RKO (cell line): Measurements from ENCODE around the gene MLH3.

Experiments used
- DNase-seq: peaks from one replicate; pipeline ENCODE4 v3.0.0-alpha.2; 2016; ENCODE audit warnings: low spot score

MLH3 gene

DNA sequence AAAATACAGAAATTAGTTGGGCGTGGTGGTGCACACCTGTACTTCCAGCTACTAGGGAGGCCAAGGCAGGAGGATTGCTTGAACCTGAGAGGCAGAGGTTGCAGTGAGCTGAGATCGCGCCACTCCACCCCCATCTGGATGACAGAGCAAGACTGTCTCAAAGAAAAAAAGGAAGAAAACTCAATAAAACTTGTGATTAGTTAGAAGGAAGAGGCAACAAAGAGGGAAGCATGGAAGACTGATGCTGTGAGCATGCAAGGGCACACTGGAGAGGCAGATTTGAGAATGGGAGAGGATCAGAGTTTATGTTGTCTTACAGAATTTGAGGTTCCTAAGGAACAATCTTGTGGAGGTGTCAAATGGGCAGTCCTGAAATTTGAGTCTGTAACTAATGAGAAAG lies 15.4 kb upstream of the MLH3 start:
- DNase-seq: no peak

DNA sequence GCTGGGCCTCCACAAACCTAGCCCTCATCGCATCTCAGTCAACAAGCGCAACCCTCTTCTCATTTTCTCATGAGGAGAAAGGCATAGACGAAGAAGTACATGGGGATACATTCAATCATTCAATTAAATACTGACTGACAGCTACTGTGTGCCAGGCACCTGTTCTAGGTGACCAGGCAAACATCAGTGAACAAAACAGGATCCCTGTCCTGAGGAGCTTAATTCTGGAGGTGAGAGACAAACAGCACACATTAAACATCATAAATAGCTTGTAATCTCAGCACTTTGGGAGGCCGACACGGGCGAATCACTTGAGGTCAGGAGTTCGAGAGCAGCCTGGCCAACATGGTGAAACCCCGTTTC lies 12.9 kb upstream of the MLH3 start:
- no peak for DNase-seq

DNA sequence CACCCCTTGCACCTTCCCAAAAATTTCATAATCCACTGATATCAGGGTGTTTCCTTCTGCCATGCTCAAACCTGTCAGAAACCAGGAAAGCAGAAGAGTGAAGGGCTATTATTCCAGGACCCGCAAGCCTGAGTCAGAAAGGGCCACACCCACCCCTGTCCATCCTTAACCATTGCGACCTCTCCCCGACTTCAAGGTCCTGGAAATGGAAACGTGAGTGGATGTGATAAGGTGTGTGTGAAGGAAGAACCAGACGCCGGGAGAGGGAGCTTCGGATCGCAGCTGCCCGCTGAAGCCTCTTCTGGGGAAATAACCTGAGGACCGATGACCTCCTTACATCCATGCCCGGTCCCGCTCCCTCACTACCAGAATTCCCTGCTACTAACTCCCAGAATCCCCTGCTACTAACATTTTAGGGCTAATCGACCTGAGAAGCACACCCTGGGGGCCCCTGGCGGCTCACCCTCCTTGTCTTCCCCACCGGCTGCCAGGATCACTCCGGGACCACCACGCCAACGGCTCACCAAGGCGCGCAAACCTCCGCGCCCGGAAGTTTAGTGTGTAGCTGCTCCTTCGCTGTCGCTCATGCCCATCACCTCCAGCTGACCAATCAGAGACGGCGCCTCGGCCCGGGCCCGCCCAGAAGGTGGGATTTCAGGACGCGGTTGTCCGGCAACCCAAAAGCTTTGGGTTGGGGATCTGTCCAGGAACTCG lies 12.4 kb upstream of the MLH3 start, which contains the start of gene ACYP1:
ACYP1 (minus strand) TSS at position 534 of the 714 bp plus-strand sequence; CDS start at position 63, 471 bp downstream.
- peak; percentile 90 for DNase-seq

DNA sequence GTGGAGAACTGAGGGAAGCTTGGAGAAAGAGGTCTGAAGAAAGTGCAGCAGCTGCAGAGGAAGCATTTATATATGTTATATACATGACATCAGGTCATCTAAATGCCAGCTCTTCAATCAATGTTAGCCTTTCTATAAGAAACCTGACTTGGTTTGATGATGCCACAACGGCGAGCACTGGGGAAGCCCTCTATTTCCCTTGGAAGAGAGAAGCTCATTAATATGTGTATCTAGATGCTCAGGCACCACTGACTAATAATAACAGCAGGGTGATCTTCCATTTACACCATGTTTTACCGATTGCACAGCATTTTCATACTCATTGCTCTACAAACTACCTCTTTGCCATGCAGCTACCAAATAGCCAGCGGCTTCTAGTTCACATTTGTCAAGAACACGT lies 11.7 kb upstream of the MLH3 start:
- DNase-seq: peak; percentile 46

DNA sequence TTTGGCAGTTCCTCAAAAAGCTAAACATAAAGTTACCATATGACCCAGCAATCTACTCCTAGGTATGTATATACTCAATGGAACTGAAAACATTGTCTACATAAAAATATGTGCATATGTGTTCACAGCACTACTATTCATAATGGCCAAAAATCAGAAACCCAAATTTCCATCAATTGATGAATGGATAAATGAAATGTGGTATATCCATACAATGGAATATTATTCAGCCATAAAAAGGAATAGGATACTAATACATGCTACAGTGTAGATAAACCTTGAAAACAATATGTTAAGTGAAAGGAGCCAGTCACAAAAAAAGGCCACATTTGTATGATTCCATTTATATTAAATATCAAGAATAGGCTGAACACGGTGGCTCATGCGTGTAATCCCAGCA lies 9.2 kb upstream of the MLH3 start:
- no peak for DNase-seq

DNA sequence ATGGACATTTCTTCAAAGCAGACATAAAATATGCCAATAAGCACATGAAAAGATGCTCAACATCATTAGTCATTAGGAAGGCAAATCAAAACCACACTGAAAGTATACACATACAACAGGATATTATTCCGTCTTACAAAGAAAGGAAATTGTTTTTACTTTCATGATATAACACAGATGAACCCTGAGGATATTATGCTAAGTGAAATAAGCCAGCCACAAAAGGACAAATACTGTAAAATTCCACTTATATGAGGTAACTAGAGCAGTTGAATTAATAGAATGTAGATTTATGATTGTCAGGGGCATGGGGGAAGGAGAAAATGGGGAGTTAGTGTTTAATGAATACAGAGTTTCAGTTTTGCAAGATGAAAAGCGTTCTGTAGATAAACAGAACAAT lies 8.4 kb upstream of the MLH3 start:
- DNase-seq: no peak

DNA sequence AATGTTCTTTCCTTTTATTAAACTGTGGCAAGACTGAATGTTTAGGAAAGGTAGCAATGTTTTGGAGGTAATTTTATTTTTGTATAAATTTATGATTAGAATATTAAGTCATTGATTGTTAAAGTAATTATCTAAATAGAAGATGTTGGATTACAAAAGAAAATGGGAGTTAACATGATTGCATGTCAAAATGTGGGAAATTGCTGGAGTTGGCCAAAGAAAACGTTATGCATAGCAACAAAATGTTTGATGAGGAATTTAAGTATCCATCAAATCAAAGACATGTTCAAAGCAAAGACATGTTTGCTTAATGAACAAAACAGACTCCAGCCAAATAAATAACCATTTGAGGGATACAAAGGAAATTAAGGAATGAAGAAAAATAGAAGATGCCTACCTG lies 3.2 kb upstream of the MLH3 start:
- no peak for DNase-seq

DNA sequence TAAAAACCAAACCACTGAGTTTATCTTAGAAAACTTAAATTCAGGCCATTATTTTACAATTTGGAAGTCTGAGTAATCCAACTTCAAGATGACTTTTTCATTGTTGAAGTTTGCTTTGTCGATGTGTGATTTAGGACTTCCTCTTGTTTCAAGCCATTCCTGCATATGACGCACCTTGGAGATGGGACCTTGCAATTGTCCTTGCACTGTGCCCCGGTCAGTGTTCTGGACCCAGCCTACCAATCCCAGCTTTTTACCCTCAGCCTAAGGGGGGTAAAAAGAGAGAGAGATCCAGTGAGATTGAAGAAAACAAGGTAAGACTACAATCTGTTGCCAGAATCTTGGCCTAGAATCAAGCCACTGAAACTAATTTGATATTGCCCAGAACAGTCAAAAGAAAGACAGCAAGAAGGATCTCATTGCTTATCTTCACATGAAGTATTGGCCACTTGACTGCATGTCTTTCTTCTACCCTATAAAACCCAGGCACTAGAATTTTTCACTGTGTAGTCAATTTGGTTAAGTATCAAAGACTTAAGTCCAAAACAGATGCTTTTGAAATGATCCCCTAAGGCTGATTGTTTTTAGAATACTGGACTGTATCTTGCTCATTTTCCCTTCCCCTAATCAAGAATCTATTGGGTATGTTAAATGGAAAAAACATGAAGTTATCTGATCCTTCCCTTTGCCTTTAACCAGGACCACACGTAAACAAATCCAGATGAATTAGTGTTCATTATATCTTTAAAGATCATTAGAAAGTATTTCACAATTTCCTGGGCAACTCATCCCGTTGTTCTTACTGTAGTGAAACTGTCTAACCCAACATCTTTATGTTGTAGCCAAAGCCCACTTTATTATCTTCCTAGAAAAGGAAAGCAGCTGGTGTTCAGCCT lies 2.4 kb upstream of the MLH3 start:
- DNase-seq: no peak

DNA sequence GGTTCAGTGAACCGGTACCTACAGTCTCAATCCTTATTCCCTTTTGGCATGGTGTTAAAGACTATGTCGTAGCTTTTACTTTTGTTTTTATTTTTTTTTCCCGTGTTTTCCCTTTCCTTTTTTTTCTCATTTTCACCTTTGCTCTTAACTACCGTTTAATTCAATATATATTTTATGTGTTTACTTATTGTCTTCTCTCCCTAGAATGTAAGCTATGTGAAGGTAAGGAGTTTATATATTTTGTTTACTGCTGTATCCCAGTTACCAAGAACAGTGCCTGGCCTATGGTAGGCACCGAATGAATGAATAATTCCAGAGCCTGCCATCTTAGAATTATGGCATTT lies 261 bp upstream of the MLH3 start:
- no peak for DNase-seq

DNA sequence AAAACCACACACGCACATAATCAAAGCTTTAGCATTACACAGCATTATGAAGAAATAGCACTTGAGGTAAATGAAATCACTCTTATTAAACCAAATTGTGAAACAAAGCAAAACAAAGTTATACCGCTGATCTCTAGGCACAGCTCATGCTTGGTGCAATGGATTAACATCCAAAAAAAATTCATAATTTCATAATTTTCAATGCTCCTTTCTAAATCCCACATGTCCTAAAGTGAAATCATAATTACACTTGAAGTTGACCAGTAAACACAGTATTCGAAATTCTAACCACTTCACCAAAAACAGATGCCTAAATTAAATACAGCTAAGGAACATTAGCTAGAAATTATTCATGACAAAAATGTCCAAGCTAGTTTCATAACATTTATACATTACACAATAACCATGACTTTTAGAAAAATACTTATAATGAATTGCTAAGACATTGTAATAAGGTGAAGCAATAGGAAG lies 1.5 kb downstream of the MLH3 start:
- no peak for DNase-seq

DNA sequence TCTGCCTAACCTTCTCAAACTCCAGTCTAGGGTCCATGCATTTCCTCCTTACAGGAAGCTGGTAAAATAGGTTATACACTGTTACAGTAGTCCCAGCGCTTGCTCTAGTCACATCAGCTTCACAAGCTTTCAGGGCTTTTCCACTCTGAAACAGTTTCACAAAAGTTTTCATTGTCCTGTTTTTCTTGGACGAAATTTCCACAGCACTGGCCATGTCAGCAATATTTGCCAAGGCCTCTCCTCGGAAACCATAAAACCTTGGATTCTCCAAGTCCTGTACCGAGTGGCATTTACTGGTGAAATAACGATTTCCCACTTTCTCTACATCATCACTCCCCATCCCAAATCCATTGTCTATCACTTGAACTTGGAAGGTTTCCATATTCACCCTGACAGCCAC lies 2.1 kb downstream of the MLH3 start:
- no peak for DNase-seq

DNA sequence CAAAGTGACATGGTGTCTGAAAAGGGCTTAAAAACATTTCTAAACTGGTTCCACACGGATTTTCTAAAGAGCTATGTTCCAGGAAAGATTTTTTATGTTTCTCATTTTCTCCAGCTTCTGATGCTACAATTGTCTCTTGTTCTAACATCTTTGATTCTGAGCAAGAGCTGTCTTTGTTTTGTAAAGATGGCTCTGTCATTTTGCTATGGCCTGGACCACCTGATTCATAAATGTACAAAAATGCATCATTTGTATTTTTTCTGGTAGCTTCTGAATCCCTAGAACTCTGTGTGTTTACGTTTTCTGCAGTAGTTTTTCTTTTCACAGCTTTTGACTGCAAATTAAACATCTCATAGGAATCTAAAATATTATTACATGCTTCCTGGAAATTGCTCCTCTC lies 3.2 kb downstream of the MLH3 start:
- no peak for DNase-seq

DNA sequence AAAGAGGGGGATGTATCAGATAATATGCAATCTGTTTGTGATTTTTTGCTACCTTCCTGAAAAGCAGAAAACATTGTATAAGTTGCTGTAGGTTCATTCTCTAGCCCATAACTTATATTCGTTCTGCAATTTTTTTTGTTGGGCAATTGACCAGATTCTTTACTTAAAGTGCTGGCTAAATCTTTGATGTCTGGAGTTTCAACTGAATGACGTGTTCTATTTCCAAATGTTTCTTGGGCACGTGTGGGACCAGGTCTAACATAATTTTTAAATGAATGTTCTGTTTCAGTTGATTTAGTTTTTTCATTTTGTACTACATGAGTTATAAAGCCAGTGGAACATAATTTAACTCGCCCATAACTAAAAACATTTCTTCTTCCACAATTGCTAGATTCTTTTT lies 3.8 kb downstream of the MLH3 start:
- DNase-seq: no peak

DNA sequence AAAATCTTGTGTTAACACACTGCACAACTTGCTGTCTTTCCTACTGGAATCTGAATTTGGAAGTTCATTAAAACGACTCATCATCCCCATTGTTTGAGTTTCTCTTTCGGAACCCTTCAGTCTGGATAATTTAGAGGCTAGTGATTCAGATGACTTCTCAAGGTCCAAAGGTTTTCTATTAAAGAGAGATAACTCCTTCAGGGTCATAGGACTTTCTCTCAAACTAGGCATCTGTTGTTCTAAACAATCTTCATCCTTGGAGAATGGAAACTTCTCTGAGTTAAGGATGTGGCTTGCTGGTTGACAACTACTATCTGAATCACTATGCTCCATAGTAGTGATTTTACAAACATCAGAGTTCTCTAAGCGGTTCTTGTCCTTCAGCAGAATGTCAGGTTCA lies 4.4 kb downstream of the MLH3 start:
- DNase-seq: peak; percentile 47

DNA sequence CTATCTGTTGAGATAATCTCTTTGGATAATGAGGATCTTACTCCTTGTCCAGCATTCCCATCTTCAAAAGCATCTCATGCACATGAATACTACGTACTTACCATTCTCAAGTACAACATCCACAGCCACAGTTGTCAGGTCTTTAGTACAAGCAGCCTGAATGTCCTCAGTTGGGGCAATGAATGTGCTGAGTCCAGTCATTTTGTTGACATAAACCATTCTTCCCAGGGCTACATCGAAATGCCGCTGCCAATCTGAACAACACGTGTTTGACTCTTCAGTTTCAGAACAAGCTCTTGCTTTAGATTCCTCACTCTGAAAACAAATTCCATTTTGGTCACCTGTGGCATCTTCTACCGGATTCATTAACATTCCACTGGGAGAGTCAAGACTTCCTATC lies 5.0 kb downstream of the MLH3 start:
- DNase-seq: no peak

DNA sequence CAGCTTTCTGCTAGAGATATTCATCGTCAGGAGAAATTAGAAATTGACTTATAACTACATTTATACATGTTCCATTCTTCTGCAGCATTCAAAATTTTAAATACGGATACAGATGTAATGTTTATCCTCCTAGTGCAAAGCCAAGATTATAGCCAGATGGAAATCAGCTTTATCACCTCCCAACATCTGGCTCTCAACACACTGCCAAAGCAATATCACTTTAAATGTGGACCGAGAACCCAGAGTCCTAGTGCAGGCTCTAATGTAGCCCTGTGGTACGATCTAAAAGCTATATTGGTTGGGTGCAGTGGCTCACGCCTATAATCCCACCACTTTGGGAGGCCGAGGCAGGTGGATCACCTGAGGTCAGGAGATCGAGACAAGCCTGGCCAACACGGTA lies 6.5 kb downstream of the MLH3 start:
- DNase-seq: no peak

DNA sequence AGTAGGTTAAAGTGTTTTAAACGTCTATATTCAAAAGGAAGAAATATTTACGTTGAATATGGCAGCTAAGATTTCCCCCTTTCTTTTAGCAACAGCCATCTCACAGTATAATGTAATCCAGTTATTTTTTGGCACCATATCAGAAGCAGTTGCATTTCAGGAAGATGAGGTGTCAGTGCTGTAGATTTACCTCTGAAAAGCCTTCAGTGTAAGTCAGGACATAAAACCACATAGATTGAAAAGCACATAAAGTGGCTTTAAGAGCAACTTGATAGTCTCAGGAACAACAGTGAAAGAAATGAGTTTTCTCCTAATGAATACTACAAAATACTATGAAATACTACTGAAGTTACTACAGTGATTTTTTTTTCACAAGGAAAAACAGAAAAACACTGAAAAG lies 6.9 kb downstream of the MLH3 start:
- DNase-seq: peak; percentile 58

DNA sequence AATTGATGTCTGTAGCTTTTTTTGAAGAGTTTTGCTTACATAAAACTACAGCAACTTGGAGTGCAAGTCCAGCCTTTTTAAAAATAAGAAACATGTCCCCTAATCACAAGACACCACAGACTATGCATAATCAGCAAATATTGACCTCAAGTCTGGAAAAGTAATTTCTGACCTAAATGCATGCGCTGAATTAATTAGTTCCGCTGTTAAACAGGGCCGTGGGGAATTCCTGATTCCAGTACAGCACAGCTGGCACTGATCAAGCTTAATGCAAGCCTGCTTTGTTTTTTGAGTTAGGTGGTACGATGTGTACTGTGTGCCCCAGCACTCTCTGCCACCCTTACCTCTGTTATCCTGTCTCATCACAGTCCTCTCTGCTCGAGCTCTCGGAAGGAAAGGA lies 9.2 kb downstream of the MLH3 start:
- no peak for DNase-seq

DNA sequence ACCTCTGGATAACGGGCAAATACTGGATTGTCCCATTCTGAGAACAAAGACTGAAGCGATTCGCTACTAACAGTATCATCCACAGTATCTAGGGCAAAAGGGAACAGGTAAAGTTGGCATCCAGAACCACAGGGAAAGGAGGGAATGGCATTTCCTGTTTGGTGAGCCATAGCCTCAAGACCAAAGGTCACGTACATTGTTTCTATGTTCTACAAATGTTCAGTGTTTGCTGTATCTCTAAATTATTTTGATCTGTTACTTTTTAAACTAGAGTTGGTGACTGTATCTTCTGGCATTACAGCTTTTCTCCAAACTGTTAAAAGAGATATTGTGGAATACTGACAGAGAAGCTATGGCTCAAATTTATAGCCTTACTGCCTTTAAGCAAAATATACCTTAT lies 9.7 kb downstream of the MLH3 start:
- no peak for DNase-seq

DNA sequence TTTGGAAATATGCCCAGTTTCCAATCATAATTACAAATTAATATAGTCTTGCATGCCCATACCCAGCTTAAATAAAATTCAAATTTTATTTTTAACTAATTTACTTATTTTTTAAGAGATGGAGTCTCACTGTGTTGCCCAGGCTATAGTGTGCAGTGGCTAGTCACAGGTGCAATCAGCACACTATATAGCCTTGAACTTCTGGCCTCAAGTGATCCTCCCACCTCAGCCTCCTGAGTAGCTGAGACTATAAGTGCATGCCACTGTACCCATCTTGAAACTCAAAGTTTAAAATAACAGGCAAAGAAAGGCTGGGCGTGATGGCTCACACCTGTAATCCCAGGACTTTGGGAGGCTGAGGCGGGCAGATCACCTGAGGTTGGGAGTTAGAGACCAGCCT lies 10.3 kb downstream of the MLH3 start:
- DNase-seq: no peak

DNA sequence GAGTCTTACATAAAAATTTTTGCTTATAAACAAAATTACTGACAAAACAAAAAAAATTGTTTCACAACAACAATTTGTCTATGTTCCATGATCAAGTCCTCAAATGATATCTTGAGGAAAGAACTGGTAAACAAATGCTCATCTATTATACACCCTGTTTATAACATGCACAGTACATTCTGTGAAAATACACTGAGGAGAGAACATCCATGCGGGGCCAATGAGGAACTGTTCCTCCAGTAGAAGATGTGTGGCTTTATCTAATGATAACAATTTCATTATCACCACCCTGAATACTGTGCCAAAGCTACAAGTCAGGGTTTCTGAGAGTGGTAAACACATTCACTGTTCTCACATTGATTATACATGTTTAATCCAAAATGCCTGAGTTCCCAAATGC lies 10.8 kb downstream of the MLH3 start:
- no peak for DNase-seq

DNA sequence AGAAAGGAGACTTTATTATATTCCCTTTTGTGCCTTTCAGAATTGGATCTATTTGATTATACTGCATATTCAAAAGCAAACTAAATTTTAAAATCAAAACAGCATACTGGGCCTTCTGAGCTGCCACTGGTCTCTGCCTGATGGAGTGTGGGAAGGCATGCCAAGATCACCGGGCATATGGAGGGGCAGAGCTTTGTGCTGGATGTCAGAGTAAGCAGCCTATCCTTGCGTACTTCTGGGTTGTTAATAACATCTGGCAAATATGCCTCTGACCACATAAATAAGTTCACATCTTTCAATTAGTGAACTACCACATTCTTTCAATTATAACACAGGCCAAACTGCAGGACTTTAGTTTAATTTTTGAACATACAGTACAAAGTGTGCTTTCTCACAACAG lies 18.3 kb downstream of the MLH3 start:
- DNase-seq: no peak

DNA sequence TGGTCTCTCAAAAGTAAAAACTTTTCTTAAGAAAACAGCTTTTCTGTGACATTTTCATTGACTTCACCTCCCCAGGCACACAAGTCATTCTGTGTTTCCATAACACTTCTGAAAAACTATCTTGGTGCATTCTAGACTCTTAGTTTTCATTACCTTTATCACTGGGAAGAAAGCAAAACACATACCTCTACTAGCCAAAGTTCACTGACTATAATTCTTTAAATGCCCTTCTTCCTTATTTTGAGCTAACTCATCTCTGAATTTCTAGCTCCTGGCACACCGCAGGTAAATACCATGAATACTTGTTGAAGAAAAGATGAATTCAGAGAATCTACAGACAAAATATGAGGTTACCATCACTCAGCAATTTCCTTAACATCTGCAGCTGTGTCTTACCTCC lies 21.1 kb downstream of the MLH3 start:
- DNase-seq: no peak

DNA sequence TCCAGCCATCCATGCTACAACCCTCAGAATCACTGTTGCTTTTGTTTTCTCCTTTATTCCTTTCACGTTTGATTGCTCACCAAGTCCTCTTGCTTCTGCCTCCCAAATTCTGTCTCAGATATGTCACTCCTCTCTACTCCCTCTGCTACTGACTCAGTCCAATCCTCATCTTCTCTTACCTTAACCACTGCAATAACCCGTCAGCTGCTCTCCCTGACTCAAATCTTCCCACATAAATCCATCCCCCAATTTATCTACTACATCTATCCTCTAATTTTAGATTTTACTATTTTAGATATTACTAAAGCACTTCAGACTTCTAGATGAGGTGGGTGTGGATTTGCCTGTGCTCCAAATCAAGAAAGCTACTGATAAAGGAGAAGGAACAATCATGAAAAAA lies 25.4 kb downstream of the MLH3 start:
- peak; percentile 65 for DNase-seq
